Aorta (tissue), 5 donors: ENCODE results near the gene EDA. TPM values are rescaled to one million over a fixed set of nuclear protein-coding genes. Genes with fewer than 3 reads are reported as not detected.

Experiments
- ATAC-seq: fragments of 200-7000 bp; cut with Tn5 transposase; one replicate; pipeline ENCODE4 v1.9.1; 2022; ENCODE audit warnings: moderate library complexity; ENCODE audit not compliant: low FRiP score
- DNase-seq, 2 donors: peaks; one replicate each; pipeline ENCODE4 v3.0.0-alpha.2; 2020
- H3K27ac ChIP-seq, 2 donors: one replicate each; pipeline ENCODE4 v1.5.1; 2013; ENCODE audit warnings: low read length in 2 of 2, mild to moderate bottlenecking in 2 of 2, moderate library complexity in 2 of 2, control low read depth in 1 of 2, inconsistent platforms in 1 of 2, low read depth in 1 of 2
- H3K27me3 ChIP-seq, 2 donors: one replicate each; pipeline ENCODE4 v1.6.1; 2013; ENCODE audit warnings: control low read depth in 1 of 2, low read length in 1 of 2, mild to moderate bottlenecking in 1 of 2, moderate library complexity in 1 of 2; ENCODE audit not compliant: insufficient read depth in 2 of 2, control insufficient read depth in 1 of 2
- H3K36me3 ChIP-seq, 2 donors: one replicate each; pipeline ENCODE4 v1.6.1; 2013; ENCODE audit warnings: control low read depth in 1 of 2, low read length in 1 of 2, mild to moderate bottlenecking in 1 of 2; ENCODE audit not compliant: insufficient read depth in 2 of 2, control insufficient read depth in 1 of 2
- H3K4me1 ChIP-seq, 2 donors: one replicate each; pipeline ENCODE4 v1.6.1; 2013; ENCODE audit warnings: low read length in 2 of 2, control low read depth in 1 of 2, mild to moderate bottlenecking in 1 of 2, moderate library complexity in 1 of 2; ENCODE audit not compliant: insufficient read depth in 2 of 2, control insufficient read depth in 1 of 2
- H3K4me3 ChIP-seq, 2 donors: one replicate each; pipeline ENCODE4 v1.5.1; 2013; ENCODE audit warnings: low read length in 2 of 2, control low read depth in 1 of 2, mild to moderate bottlenecking in 1 of 2
- H3K9me3 ChIP-seq: one replicate; pipeline ENCODE4 v1.6.1; 2013; ENCODE audit warnings: mild to moderate bottlenecking, low read length; ENCODE audit not compliant: control insufficient read depth
- WGBS, 2 donors: extraction: QIAGEN DNeasy Blood & Tissue Kit; methylation state at CpG; one replicate each; pipeline ENCODE4 v1.1.7; 2013; 5-methylcytosine and 5-hydroxymethylcytosine counted together
- intact Hi-C, 2 donors: fragments of 100-400 bp; cut with DNase I; formaldehyde crosslinking; loops; one replicate each; pipeline versions ENCODE4 v1.14.2 to v1.15.0; 2022
- long read RNA-seq, 2 donors: library from polyadenylated mRNA; unstranded; transcript quantifications; one replicate each; pipeline ENCODE4 v2.0.0, GENCODE V29; 2020 to 2021
- polyA plus RNA-seq, 2 donors: library from polyadenylated mRNA; stranded (reverse); fragments of 200-250 nt; gene quantifications; one replicate each; pipeline ENCODE4 v1.2.3, GENCODE V29; 2013
- total RNA-seq, 2 donors: library from RNA; stranded (reverse); fragmentation: NEBNext Ultra II Directional; extraction: Animal tissue kit (Norgen Biotek cat#: 25700); gene quantifications; one replicate each; pipeline ENCODE4 v1.2.1, GENCODE V29; 2021
- donor health status: healthy with polysubstance abuse.
- donor health status: Bipolar disorder and iron deficiency.
- donor health status: DM: no; HTN: no; CAD: no.
- donor health status: DM: no; HTN: no; CAD: no.
- donor health status: DM: yes; HTN: yes; CAD: no.

Gene EDA
- 1 to 10 TPM; 4.6 to 9.0 TPM for total RNA-seq
- polyA plus RNA-seq = 1 to 10 TPM; 1.7 to 2.4 TPM
- long read RNA-seq, donor 1, partial matches to known transcripts = 0 of 11 reads
- long read RNA-seq, donor 1, other reads (novel, unspliced or antisense) = 10 of 11 reads
- long read RNA-seq, donor 2, partial matches to known transcripts = 0 of 5 reads
- long read RNA-seq, donor 2, other reads (novel, unspliced or antisense) = 5 of 5 reads

GRCh38 chrX:69615779-69616456, at the start of gene EDA:
Gene EDA, plus strand, starts transcription at chrX:69616113.
- intact Hi-C loops = loop anchor here in 1 of 2 donors (5.0 to 10.0 kb wide), 3 partner anchors 79 to 794 kb away; partner anchors contain the start of gene IGBP1
- no peaks in the 10 kb centered on the region for H3K36me3 ChIP-seq
- no peaks in the 10 kb centered on the region for H3K27me3 ChIP-seq
- no peak within 1 kb of the TSS for H3K27ac ChIP-seq
- no peaks in the 10 kb centered on the region for H3K9me3 ChIP-seq
- whole genome bisulfite sequencing, 2 donors = 0 to 29% methylated on average over 38 to 56 of the region's 56 CpGs
- peak; percentile 95 for ATAC-seq
- peak within 1 kb of the TSS; percentile 26 to 62 for H3K4me3 ChIP-seq
- DNase-seq = peak; percentile 91 to 93
- no peaks in the 10 kb centered on the region for H3K4me1 ChIP-seq

GRCh38 chrX:69568828-69569227, 47.1 kb upstream of the EDA start:
- Histone ChIP-seq H3K36me3 (no peaks in the 10 kb centered on the region), H3K4me3 (no peak overlapping the region), H3K4me1 (no peaks in the 10 kb centered on the region), H3K9me3 (no peaks in the 10 kb centered on the region), H3K27me3 (no peaks in the 10 kb centered on the region), H3K27ac (no peak overlapping the region)
- ATAC-seq (no peak), DNase-seq (no peak)
- intact Hi-C loops = no loop called here
- 49 to 58% methylated on average over 3 of the region's 3 CpGs for WGBS, 2 donors

GRCh38 chrX:69597399-69597798, 18.5 kb upstream of the EDA start:
- Histone ChIP-seq H3K36me3 (no peaks in the 10 kb centered on the region), H3K27me3 (no peaks in the 10 kb centered on the region), H3K4me1 (no peaks in the 10 kb centered on the region), H3K4me3 (no peak overlapping the region), H3K27ac (no peak overlapping the region), H3K9me3 (no peaks in the 10 kb centered on the region)
- no peak for ATAC-seq
- intact Hi-C loops = no loop called here
- 40 to 45% methylated on average over 1 of the region's 1 CpG for WGBS, 2 donors
- DNase-seq = no peak

- no peaks in the 10 kb centered on the region for H3K36me3 ChIP-seq
- WGBS, 2 donors = 60 to 79% methylated on average over 3 of the region's 3 CpGs
- DNase-seq (no peak), ATAC-seq (no peak)
- no peaks in the 10 kb centered on the region for H3K9me3 ChIP-seq
- intact Hi-C loops = no loop called here
- no peak overlapping the region for H3K27ac ChIP-seq
- no peaks in the 10 kb centered on the region for H3K27me3 ChIP-seq
- no peaks in the 10 kb centered on the region for H3K4me1 ChIP-seq
- no peak overlapping the region for H3K4me3 ChIP-seq
Observed at GRCh38 chrX:69600182-69600581, 15.7 kb upstream of the EDA start.

- Histone ChIP-seq H3K4me3 (no peak overlapping the region), H3K27me3 (no peaks in the 10 kb centered on the region), H3K4me1 (no peaks in the 10 kb centered on the region), H3K27ac (no peak overlapping the region), H3K36me3 (no peaks in the 10 kb centered on the region), H3K9me3 (no peaks in the 10 kb centered on the region)
- no peak for DNase-seq
- ATAC-seq = no peak
- intact Hi-C loops = no loop called here
- WGBS, 2 donors = 55 to 59% methylated on average over 3 of the region's 3 CpGs
Observed at GRCh38 chrX:69603566-69604194, 12.2 kb upstream of the EDA start.

GRCh38 chrX:69605521-69605920, 10.4 kb upstream of the EDA start:
- Histone ChIP-seq H3K9me3 (no peaks in the 10 kb centered on the region), H3K27me3 (no peaks in the 10 kb centered on the region), H3K36me3 (no peaks in the 10 kb centered on the region), H3K27ac (no peak overlapping the region), H3K4me1 (no peaks in the 10 kb centered on the region), H3K4me3 (no peak overlapping the region)
- no peak for ATAC-seq
- WGBS, 2 donors = 51 to 67% methylated on average over 4 of the region's 4 CpGs
- intact Hi-C loops = no loop called here
- no peak for DNase-seq

GRCh38 chrX:69607616-69608015, 8.3 kb upstream of the EDA start:
- Histone ChIP-seq H3K27me3 (no peaks in the 10 kb centered on the region), H3K9me3 (no peaks in the 10 kb centered on the region), H3K4me1 (no peaks in the 10 kb centered on the region), H3K36me3 (no peaks in the 10 kb centered on the region), H3K27ac (no peak overlapping the region), H3K4me3 (no peak overlapping the region)
- DNase-seq (no peak), ATAC-seq (no peak)
- intact Hi-C loops = no loop called here

GRCh38 chrX:69613946-69614345, 2.0 kb upstream of the EDA start:
- ATAC-seq = no peak
- 88 to 92% methylated on average over 1 of the region's 1 CpG for WGBS, 2 donors
- H3K27me3 ChIP-seq = no peaks in the 10 kb centered on the region
- H3K4me1 ChIP-seq = no peaks in the 10 kb centered on the region
- no peak overlapping the region for H3K4me3 ChIP-seq
- H3K27ac ChIP-seq = no peak overlapping the region
- H3K36me3 ChIP-seq = no peaks in the 10 kb centered on the region
- DNase-seq = no peak
- no peaks in the 10 kb centered on the region for H3K9me3 ChIP-seq
- intact Hi-C loops = loop anchor here in 1 of 2 donors (10.0 kb wide), 1 partner anchor 521 kb away; the partner anchor contains the start of gene IGBP1

- ATAC-seq (no peak), DNase-seq (no peak)
- H3K27ac ChIP-seq = no peak overlapping the region
- intact Hi-C loops = loop anchor here in 1 of 2 donors (5.0 to 10.0 kb wide), 3 partner anchors 78 to 793 kb away; partner anchors contain the start of gene IGBP1
- no peaks in the 10 kb centered on the region for H3K9me3 ChIP-seq
- WGBS, 2 donors = 39 to 44% methylated on average over 4 of the region's 4 CpGs
- no peaks in the 10 kb centered on the region for H3K36me3 ChIP-seq
- H3K4me3 ChIP-seq = no peak overlapping the region
- H3K4me1 ChIP-seq = no peaks in the 10 kb centered on the region
- no peaks in the 10 kb centered on the region for H3K27me3 ChIP-seq
Observed at GRCh38 chrX:69614886-69615285, 1.0 kb upstream of the EDA start.
